LNCaP clone FGC (cell line): Measurements from ENCODE around the gene KCNG2.
"Not testable (repeated sequence)": the region's sequence is repeated elsewhere in the genome, so short reads cannot be mapped to it uniquely, and the experiment has no call there.

Experiments
- DNase-seq: peaks from one replicate; pipeline ENCODE4 v3.0.0-alpha.2; 2011; ENCODE audit warnings: low read depth
- H3K4me3 ChIP-seq: 2 replicates; pipeline ENCODE4 v1.5.1; 2011; ENCODE audit warnings: mild to moderate bottlenecking, low read depth, low read length, control low read depth
- CTCF ChIP-seq: IDR thresholded peaks from 2 replicates; pipeline ENCODE4 v1.5.1; 2012; ENCODE audit warnings: mild to moderate bottlenecking; ENCODE audit not compliant: control insufficient read depth, insufficient read depth; ENCODE audit errors: extremely low read depth

The KCNG2 gene

DNA sequence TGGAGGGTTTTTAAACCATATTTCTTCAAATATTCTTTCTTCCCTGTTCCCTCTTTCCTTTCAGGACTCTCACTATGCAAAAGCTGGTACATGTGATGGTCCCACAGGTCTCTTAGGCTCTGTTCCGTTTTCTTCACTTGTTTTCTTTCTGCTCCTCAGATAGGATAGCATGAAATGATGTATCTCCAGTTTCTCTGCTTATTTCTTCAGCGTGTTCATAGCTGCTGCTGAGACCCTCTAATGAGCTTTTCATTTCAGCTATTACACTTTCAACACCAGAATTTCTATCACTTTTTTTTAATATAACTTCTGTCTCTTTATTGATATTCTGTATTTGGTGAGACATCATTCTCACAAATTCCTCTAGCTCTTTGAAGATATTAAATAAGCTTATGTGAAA lies 63.9 kb downstream of the KCNG2 start:
- no peak overlapping the region for H3K4me3 ChIP-seq
- DNase-seq: no peak
- no peak for TF ChIP-seq CTCF

- no peak overlapping the region for H3K4me3 ChIP-seq
- TF ChIP-seq CTCF: no peak
- DNase-seq: no peak
Observed at GRCh38 chr18:79862562-79862961, 64.8 kb downstream of the KCNG2 start.

DNA sequence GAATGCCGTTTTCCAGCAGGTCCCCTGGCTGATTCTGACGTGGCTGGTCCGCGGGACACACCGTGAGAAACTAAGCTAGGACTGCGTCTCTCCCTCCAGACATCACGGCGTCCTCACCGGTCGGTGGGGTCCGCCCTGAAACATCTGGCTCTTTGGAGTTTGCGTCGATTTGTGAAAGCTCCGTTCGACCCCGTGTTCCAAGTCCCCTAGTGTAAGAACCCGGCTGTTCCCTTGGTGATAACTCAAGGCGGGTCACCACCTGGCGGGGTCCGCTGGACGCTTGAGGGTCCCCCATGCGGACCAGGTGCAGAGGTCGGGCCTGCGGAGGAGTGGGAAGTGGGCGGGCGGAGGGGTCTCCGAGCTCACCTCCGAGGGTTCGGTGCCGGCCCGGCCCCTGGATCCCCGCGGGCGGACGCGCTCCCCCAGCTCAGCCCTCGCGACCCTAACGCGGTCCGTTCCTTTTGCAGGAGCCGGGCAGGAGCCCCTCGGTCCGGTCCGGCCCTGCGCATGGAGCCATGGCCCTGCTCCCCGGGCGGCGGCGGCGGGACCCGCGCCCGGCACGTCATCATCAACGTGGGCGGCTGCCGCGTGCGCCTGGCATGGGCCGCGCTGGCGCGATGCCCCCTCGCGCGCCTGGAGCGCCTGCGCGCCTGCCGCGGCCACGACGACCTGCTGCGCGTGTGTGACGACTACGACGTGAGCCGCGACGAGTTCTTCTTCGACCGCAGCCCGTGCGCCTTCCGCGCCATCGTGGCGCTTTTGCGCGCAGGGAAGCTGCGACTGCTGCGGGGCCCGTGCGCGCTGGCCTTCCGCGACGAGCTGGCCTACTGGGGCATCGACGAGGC lies 65.6 kb downstream of the KCNG2 start:
- DNase-seq: no peak

DNA sequence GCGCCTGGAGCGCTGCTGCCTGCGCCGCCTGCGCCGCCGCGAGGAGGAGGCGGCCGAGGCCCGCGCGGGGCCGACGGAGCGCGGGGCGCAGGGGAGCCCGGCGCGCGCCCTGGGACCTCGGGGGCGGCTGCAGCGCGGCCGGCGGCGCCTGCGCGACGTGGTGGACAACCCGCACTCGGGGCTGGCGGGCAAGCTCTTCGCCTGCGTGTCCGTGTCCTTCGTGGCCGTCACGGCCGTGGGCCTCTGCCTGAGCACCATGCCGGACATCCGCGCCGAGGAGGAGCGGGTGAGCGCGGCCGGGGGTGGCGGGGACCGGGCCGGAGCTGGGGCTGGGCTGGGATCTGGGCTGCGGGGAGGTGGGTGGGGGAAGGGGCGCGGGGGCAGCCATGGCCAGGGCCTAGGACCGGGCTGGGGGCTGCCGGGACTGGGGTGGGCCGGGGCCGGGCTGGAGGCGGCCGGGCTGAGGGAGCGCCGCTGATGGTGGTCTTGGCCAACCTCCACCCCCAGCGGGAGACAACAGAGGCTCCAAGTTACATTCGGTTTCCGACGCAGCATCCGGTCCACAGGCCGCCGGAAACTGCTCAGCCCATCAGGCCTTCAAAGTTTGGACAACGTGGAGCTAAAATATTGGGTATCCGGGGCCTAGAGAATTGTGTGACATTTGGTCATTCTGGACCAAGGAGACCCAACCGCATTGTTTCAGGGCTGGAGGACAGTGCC lies 66.4 kb downstream of the KCNG2 start:
- no peak overlapping the region for H3K4me3 ChIP-seq
- DNase-seq: no peak
- no peak for TF ChIP-seq CTCF

More for the DNA sequence above, 65.6 kb downstream of the KCNG2 start:
- TF ChIP-seq CTCF: no peak
- no peak overlapping the region for H3K4me3 ChIP-seq

GRCh38 chr18:79864955-79865354 lies 67.2 kb downstream of the KCNG2 start:
- not testable (repeated sequence) for H3K4me3 ChIP-seq, DNase-seq

- not testable (repeated sequence) for DNase-seq, H3K4me3 ChIP-seq
Observed at GRCh38 chr18:79865951-79866350, 68.2 kb downstream of the KCNG2 start.

DNA sequence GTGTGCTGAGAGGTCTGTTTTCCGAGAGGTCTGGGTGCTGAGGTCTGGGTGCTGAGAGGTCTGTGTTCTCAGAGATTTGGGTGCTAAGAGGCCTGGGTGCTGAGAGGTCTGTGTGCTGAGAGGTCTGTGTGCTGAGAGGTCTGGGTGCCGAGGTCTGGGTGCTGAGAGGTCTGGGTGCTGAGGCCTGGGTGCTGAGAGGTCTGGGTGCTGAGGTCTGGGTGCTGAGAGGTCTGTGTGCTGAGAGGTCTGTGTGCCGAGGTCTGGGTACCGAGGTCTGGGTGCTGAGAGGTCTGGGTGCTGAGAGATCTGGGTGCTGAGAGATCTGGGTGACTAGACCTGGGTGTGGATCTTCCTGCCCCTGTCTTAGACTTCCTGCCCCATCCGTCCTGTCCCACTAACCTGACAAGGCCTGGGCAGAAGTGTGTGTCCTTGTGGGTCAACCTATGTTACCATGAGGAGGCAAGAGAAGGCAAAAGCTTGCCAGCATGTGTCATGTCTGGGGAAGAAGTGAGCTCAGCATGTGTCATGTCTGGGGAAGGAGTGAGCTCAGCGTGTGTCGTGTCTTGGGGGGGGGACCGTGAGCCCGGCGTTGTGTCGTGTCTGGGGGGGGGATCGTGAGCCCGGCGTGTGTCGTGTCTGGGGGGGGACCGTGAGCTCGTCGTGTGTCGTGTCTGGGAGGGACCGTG lies 69.3 kb downstream of the KCNG2 start:
- no peak for DNase-seq
- H3K4me3 ChIP-seq: no peak overlapping the region
- no peak for TF ChIP-seq CTCF

- no peak for TF ChIP-seq CTCF
- H3K4me3 ChIP-seq: no peak overlapping the region
- no peak for DNase-seq
Observed at GRCh38 chr18:79867666-79868065, 69.9 kb downstream of the KCNG2 start.
